Left hindlimb (tissue), 1 donor: ENCODE data around the gene MATN1.

Experiments
- DNase-seq: peaks from one replicate; pipeline ENCODE4 v3.0.0-alpha.2; 2018

The MATN1 gene

DNA sequence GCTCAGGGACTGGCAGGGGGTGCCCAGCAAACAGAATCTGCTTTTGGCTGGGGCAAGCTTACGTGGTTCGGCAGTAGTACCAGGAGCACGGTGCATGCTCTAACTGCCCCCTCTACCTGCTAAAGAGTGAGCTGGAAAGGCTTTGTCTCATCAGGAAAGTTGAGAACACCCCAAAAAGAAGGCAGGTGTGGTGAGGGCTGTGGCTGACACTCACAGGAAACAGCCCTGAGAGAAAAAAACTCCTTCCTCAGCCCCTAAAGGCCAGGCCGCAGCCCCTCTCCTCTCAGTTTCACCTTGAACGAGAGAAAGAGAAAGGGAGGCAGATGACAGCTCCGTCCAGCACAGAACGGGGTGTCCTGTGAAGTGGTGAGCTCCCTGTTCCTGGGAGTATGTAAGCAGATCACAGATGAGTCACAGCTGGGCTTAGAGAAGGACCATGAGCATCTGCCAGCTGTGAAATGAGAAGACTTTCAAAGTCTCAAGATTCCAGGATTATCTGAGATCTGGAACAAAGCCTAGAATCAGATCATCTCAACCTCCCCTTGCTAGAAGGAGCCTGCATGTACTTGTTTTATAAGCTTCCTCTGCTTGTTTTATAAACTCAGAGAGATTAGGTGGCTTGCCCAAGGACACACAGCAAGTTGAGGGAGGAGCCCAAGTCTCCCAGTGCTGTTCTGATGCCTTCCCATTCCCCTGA is 20.8 kb upstream of the MATN1 start:
- no peak for DNase-seq

GRCh38 chr1:30743584-30744059 is 20.2 kb upstream of the MATN1 start:
- no peak for DNase-seq

GRCh38 chr1:30742963-30743559 is 19.7 kb upstream of the MATN1 start:
- DNase-seq: no peak

GRCh38 chr1:30742300-30742962 is 19.0 kb upstream of the MATN1 start:
- DNase-seq: no peak

DNA sequence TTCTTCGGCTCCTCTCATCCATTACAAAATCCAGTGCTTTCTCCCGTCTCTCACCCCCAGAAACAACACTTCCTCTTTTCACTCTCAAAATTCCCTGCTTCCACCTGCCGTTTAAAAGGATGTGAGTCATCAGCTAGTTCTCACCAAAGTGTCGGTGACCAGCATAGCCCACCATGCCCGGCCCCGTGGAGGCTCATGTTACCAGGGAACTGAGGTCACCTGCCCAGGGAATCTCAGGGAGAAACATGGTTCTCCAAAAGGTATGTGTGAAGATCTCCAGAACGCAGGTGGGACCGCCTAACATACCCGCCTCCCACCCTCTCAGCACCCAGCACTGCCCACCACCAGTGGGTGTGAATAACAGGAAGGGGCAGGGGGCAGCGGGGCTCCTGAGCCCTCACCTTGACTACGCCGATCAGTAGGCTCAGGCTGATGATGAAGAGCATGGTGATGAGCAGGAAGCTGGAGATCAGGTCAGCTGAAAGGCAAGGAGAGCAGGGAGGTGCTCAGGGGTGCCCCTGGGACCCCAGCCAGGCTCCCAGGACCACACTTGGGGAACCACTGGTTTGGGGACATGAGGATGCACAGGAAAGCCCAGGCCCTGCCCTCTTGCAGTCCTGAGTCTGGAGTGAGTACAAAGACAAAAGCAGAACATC is 18.0 kb upstream of the MATN1 start:
- DNase-seq: no peak

DNA sequence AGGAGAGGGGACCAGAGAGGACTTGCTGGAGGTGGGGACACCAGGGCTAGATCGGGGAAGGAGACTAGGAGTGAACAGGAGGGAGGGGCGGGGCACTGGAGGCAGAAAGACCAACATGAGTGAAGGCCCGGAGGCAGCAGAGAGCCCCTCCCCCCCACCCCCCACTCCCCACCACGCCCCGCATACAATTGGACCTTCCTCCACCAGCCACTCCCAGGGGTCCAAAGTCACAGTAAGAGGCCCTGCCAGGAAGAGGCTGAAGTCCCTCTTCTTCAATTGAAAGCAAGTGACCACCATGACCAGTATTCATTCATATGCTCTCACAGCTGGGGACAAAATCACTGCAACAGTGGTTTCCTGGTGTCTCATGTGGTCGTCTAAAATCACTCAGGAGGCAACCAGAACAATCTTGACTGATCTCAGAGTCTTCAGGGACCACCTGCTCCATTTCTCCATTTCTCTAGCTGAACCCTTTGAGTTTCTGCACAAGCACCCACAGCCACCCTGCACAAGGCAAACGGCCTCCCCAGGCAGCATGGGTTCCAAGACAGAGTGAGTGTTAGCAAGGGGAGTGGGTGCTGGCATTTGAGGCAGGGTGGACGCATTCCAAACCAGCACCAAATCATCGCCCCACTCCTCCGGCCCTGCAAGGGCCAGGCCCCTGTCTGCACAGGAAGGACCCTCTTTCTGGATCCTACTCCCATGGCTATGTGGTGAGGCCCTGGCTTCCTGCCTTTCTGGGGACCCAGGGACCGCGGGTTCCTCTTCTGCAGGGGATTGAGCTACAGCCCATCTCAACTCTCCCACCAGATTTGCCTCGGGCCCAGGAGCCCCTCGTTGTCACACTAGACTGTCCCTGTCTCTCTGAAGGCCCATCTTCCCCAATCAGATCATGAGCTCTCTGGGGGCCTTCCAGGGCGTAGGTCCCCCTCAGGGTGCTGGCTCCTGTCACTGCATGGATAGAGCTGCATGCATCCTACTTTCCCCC is 17.2 kb upstream of the MATN1 start:
- no peak for DNase-seq

DNA sequence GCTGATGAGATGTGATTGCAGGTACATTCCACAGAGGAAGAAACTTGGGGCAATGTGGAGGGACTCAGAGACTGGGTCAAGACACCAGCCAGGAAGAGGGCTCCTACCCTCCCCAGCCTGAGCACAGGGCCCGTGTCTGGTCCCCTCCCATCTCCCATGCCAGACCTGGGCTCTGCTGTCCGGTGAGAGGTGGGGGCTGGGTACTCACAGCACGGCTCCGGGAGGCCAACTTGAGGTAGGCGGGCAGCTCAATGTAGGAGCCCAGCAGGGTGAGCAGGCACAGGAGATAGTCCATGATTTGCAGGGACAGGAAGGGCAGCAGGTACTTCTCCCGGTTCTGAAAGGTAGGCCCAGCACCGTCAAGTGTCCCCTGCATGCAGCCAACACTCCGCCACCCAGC is 16.2 kb upstream of the MATN1 start:
- no peak for DNase-seq

- no peak for DNase-seq
Observed at GRCh38 chr1:30738715-30739559, 15.6 kb upstream of the MATN1 start.

- no peak for DNase-seq
Observed at GRCh38 chr1:30738040-30738714, 14.8 kb upstream of the MATN1 start.

DNA sequence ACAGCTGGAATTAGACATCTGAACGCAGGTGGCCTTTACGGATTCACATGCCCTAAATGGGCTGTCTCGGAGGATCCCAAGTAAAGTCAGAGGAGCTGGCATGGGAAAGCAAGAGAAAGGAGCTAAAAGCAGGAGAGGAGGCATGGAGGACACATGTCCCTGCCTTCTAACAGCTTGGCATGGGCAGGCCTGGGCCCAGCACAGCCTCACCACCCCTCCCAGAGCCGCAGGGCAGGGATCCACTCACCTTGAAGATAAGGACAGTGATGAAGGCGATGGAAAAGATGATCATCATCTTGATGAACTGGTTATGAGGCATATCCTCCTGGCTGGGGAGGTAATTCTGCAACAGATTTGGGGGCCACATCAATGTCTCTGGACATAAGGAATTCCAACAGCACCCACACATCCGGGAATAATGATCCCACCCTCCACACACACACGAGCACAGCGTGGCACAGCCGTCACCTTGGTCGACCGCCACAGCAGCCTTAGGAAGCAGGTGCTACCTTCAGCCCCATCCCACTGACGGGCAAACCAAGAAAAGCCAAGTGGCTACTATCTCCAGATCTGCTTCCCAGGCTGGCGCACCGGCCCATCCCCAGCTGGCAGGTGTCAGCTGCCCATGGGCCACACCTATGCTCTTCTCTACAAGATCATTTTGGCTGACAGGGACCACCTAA is 14.1 kb upstream of the MATN1 start:
- DNase-seq: no peak

- DNase-seq: no peak
Observed at GRCh38 chr1:30735668-30736498, 12.5 kb upstream of the MATN1 start.

DNA sequence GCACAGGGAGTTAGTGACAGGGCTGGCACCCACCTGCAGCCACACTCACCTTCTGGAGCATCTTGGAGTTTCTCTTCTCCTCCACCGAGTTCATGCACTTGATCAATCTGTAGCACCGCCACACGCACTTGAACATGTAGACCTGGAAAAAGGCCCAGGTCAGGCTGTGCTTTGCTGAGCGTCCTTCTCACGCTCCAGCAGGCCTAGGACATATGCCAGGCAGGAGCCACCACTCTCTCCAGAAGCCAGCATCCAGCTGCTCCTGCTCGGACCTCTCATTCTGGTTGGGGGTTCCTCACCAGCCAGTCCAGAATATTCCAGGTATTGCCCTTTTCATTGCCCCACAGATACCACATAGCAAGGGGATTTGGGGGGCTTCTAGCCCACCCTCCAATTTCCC is 11.7 kb upstream of the MATN1 start:
- no peak for DNase-seq

DNA sequence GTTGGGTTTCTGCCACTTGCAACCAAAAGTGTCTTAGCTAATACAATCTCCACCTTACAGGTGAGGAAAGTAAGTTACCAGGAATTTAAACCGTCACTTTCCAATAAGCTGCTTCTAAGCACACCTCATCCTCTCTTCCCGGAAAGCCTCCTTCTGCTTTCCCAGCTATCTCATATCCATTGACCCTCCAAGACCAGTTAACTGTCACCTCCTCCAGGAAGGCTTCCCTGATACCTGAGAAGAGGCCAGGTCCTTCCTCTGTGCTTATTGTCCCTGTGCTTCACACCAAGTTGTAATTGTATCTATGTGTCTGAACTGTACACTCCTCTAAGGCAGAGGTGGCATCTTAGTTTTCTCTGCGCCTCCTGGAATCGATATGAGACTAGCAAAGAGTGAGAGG is 11.2 kb upstream of the MATN1 start:
- no peak for DNase-seq

DNA sequence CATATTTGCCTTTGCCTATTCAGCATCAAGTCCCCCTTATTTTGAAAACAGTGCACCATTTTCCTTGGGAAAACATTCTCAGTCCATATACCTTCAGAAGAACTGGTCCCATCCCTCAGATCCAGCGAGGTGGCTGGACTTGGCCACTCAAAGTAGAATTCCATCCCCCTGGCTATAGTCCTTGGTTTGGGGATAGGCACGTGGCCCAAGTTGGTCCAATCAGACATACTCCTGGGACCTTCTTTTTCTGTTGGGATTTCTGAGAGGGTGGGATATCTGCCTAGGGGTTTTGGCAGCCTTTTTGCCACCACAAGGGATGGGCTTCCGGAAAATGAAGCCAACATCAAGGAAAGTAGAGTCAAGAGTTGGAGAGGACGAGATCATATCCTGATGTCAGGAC is 10.7 kb upstream of the MATN1 start:
- no peak for DNase-seq

GRCh38 chr1:30733493-30733892 is 10.1 kb upstream of the MATN1 start:
- no peak for DNase-seq

GRCh38 chr1:30732277-30732996 is 9.1 kb upstream of the MATN1 start:
- DNase-seq: no peak

DNA sequence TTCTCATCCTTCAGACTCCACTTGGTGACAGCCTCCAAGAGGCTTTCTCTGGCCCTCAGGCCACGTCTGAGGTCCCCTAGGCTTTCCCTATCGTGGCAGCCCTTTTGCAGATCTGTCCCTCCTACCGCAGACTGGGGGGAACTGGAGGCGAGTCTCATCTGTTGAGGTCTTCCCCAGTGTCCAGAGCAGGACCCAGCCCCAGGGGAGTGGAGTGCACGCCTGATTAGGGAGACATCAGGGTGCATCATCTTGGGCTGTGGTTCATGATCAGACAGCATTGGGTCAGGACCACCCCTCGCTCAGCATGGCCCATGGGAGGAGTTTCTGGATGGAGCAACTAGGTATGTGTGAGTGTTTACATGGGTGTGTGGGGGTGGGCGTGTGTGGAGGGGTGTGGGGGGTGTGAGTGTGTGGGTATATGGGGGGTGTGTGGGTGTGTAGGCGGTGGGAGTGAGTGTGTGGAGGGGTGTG is 8.5 kb upstream of the MATN1 start:
- DNase-seq: no peak

DNA sequence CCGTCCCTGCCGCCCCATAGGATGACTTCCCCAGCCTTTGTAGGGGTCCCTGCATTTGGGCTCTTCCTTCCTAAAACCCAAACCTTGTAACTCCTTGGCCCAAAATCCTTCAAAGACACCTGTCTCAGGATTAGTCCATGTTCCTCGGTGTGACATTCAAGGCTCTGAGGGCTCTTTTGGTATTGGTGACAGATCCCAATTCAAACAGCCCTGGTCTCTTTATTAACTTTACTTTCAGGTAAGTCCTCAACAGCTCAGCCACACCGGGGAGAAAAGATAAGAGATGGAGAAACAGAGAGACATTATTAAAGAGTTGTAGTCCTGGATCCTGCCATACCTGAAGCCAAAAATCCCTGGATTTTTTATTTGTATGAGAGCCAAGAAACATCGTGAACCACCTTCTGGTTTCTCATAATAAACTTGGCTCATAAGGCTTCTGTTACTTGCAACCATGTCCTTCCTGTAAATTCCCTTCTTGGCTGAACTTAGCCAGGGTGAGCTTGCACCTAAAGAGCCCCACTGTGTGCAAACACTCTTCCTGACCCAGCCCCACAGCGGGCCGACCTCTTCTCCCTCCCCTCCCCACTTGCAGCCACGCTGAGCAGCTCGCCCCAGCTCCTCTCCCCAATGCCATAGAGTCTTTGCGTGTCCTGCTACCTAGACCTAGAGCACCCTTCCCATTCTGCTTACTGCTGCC is 7.9 kb upstream of the MATN1 start:
- no peak for DNase-seq
